T-helper 1 cell treated with Interleukin-12 subunit alpha and Interleukin-12 subunit beta and Interleukin-4 antibody, amounts not matched to agents 30 μg/mL and 1 μg/mL, for 36 hours (primary cell): ENCODE results near the gene RBFOX2.

Experiments used
- H3K27ac Mint-ChIP-seq: one replicate; pipeline ENCODE4 v1.8.0; 2021; ENCODE audit warnings: mild to moderate bottlenecking, mixed read lengths
- H3K27me3 Mint-ChIP-seq: one replicate; pipeline ENCODE4 v1.8.0; 2021; ENCODE audit warnings: low read depth, mixed read lengths
- H3K36me3 Mint-ChIP-seq: one replicate; pipeline ENCODE4 v1.8.0; 2021; ENCODE audit warnings: low read depth, mixed read lengths
- H3K4me1 Mint-ChIP-seq: one replicate; pipeline ENCODE4 v1.8.0; 2021; ENCODE audit warnings: low read depth, mixed read lengths
- H3K4me3 Mint-ChIP-seq: one replicate; pipeline ENCODE4 v1.8.0; 2021; ENCODE audit warnings: mild to moderate bottlenecking, moderate library complexity, mixed read lengths
- H3K9me3 Mint-ChIP-seq: one replicate; pipeline ENCODE4 v1.8.0; 2021; ENCODE audit warnings: mixed read lengths

Gene RBFOX2

GRCh38 chr22:35781898-35782297 is 246.7 kb downstream of the RBFOX2 start:
- H3K27me3 Mint-ChIP-seq, result peaks cover 4% of the 10 kb centered on the region
- H3K4me3 Mint-ChIP-seq, result no peak overlapping the region
- H3K27ac Mint-ChIP-seq, result no peak overlapping the region
- H3K9me3 Mint-ChIP-seq, result no peaks in the 10 kb centered on the region
- H3K36me3 Mint-ChIP-seq, result no peaks in the 10 kb centered on the region
- H3K4me1 Mint-ChIP-seq, result no peaks in the 10 kb centered on the region

- H3K4me1 Mint-ChIP-seq, result no peaks in the 10 kb centered on the region
- no peak overlapping the region for H3K27ac Mint-ChIP-seq
- no peaks in the 10 kb centered on the region for H3K9me3 Mint-ChIP-seq
- peaks cover 11% of the 10 kb centered on the region for H3K27me3 Mint-ChIP-seq
- H3K4me3 Mint-ChIP-seq, result no peak overlapping the region
- H3K36me3 Mint-ChIP-seq, result no peaks in the 10 kb centered on the region
Measured at GRCh38 chr22:35777335-35777975, 251.2 kb downstream of the RBFOX2 start.

DNA sequence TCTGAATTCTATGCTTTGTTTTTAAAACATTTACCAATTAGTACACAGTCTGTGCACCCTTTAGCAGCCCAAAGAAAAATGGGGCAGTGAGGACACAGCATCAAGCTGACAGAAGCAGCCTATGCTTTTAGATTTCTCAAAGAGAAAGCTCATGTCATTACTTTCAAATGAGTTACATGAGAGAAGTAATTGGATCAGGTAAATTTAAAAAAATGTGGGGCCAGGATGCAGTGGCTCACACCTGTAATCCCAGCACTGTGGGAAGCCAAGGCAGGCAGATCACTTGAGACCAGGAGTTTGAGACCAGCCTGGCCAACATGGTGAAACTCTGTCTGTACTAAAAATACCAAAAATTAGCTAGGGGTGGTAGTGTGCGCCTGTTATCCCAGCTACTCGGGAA is 253.3 kb downstream of the RBFOX2 start:
- Mint-ChIP-seq H3K27me3 (peaks cover 11% of the 10 kb centered on the region), H3K36me3 (no peaks in the 10 kb centered on the region), H3K4me1 (no peaks in the 10 kb centered on the region), H3K9me3 (no peaks in the 10 kb centered on the region), H3K27ac (no peak overlapping the region), H3K4me3 (no peak overlapping the region)

GRCh38 chr22:35769974-35770373 is 258.6 kb downstream of the RBFOX2 start:
- Mint-ChIP-seq H3K27me3 (peaks cover 23% of the 10 kb centered on the region), H3K4me1 (no peaks in the 10 kb centered on the region), H3K27ac (no peak overlapping the region), H3K4me3 (no peak overlapping the region), H3K36me3 (no peaks in the 10 kb centered on the region), H3K9me3 (no peaks in the 10 kb centered on the region)

DNA sequence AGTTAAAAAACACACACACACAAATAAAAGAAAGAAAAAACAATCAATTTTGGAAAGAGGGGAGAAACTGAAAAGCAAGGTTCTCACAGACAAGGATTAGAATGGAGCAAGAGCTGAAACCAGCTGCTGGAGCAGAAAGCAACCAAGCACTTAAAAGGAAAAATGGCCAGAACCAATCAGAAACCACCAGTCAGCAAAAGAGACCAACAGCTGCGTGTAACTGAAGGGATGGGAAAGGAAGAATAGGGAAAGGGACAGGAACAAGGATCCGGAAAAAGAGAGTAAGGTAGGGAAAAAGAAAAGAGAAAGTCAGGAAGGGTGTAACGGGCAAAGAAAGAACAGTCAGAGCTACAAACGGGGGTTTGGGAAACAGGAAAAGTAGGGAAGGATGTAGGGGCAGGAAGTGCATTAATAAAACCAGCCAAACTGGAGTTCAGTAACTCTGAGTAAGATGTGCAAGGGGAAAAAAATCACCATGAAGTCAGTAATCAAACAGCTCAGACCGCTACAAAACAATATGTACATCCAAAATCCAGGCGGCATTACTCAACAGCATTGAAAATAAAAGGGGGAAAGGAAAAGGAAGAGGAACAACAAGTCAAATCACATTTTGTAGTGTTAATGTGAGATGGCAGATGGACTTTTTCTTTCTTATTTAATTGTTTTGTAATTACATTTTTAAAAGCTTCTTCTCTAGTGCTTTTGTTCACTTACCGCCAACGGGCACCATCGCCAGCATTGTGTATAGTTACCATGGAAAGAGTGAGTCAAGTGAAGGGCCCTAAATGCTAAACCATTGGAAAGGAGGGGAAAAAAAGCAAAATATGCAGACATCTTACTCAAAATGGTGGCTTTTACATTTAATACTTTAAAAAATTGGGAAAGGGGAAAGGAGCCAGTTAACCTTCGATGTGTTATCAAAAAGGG is 261.7 kb downstream of the RBFOX2 start:
- H3K4me3 Mint-ChIP-seq, result no peak overlapping the region
- no peak overlapping the region for H3K27ac Mint-ChIP-seq
- no peaks in the 10 kb centered on the region for H3K4me1 Mint-ChIP-seq
- H3K36me3 Mint-ChIP-seq, result no peaks in the 10 kb centered on the region
- no peaks in the 10 kb centered on the region for H3K9me3 Mint-ChIP-seq
- peaks cover 33% of the 10 kb centered on the region for H3K27me3 Mint-ChIP-seq

DNA sequence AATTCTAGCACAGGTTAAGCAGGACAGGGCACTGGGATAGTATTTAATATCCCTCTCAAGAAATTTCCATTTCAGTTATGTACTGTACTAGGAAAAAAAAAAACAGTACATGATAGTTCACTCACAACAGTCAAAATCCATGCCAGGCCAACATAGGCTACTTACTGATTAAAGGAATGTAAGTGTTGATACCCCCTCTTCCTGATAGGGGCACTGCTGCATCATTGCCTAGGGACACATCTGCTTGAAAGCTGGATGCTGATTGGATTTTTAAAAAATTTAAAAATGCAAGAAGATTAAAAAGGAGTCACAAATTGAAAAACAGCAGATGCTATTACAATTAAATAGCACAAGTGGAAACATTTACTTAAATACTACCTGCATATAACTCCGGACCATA is 267.6 kb downstream of the RBFOX2 start:
- Mint-ChIP-seq H3K27me3 (peaks cover 17% of the 10 kb centered on the region), H3K36me3 (no peaks in the 10 kb centered on the region), H3K9me3 (no peaks in the 10 kb centered on the region), H3K4me3 (no peak overlapping the region), H3K27ac (no peak overlapping the region), H3K4me1 (no peaks in the 10 kb centered on the region)

DNA sequence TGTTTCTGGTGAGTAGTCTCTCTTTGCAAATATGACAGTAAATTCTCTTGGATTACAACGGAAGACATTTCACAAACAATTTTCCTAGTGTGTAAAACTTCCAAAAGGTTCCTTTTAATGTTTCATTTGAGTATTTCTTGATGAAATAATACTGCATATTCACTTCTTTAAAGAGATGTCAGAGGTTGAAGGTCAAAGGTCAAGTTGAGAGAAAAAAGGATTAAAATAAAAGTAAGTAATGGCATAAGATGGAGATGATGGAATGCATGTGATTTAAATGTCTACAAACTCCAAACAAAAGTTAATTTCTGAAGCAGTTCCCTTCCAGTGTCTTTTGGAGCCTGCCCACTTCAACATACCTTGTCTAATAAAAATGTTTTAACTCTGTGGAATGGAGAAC is 270.2 kb downstream of the RBFOX2 start:
- Mint-ChIP-seq H3K9me3 (no peaks in the 10 kb centered on the region), H3K36me3 (no peaks in the 10 kb centered on the region), H3K27me3 (peaks cover 3% of the 10 kb centered on the region), H3K4me3 (no peak overlapping the region), H3K27ac (no peak overlapping the region), H3K4me1 (no peaks in the 10 kb centered on the region)

GRCh38 chr22:35756722-35757121 is 271.9 kb downstream of the RBFOX2 start:
- H3K27ac Mint-ChIP-seq, result no peak overlapping the region
- peaks cover 3% of the 10 kb centered on the region for H3K27me3 Mint-ChIP-seq
- no peak overlapping the region for H3K4me3 Mint-ChIP-seq
- no peaks in the 10 kb centered on the region for H3K9me3 Mint-ChIP-seq
- no peaks in the 10 kb centered on the region for H3K36me3 Mint-ChIP-seq
- no peaks in the 10 kb centered on the region for H3K4me1 Mint-ChIP-seq

DNA sequence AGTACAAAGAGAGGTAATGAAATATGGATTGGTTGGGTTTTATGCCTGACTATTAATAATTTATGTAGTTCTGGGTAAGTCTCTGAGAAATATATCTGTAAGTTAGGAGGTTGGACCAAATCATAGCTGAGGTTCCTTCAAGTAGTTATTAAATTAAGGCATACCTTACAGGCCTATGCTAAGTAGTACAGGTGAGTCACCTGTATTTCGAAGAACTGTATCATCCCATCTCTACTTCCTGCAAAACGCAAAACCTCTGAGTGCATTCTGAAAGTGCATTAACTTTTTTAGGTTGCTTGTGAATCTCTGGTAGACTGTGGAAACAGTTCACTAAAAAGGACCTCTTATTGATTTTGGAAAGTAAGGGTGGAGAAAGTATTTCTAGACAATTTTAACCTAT is 273.9 kb downstream of the RBFOX2 start:
- Mint-ChIP-seq H3K4me1 (no peaks in the 10 kb centered on the region), H3K36me3 (no peaks in the 10 kb centered on the region), H3K27me3 (peaks cover 7% of the 10 kb centered on the region), H3K27ac (no peak overlapping the region), H3K9me3 (no peaks in the 10 kb centered on the region), H3K4me3 (no peak overlapping the region)

DNA sequence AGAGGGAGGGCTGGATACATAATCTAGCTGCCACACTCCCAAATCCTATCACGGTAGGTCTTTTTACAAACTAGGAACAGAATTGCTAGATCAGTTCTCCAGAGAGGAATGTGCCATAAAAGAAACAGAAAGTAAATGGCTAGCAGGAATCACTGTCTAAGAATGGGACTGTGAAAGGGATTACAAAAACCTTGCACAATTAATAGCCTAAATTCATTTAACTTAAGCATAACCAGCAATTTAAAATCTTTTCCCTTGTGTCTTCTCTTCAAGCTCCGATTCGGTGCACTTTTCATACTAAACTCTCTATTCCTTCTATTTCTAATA is 275.8 kb downstream of the RBFOX2 start:
- Mint-ChIP-seq H3K4me1 (no peaks in the 10 kb centered on the region), H3K9me3 (no peaks in the 10 kb centered on the region), H3K27ac (no peak overlapping the region), H3K27me3 (peaks cover 7% of the 10 kb centered on the region), H3K4me3 (no peak overlapping the region), H3K36me3 (no peaks in the 10 kb centered on the region)

DNA sequence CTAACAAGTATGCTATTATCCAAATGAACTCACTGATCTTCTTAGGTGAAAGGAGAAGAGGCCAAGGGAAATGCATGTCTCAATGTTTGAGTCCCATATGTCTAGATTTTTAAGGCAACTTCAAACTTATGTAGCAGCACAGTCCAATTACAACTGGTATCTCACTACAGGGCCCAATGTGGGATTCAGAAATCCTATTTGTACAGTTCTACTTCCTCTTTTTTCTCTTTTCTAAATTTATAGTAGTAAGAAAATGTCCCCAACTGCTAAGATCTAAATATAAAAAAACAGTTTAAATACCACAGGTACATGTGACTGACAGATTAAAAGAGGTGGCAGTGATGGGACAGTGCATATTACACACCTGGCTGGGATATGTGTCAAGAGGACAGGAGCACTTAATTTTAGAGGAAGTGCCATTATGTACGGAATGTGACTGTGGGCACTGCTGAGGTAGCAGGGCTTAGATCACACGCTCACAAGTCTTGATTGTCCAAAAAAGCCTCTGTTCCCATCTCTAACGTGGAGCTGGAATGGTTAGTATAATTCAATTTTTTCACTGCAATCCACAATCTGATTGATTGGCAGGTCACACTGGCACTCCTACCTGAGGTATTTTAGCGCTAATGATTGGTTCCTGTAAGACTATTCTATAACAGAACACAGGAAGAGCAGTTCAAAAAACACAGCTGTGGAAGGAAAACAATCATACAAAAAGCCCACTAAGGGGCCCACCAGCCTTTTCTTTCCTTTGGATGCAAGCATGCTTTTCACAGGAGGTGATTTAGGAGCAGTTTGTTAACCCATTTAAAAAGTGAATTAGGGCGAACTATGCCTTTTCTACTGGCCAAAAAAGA is 276.4 kb downstream of the RBFOX2 start:
- H3K4me3 Mint-ChIP-seq, result no peak overlapping the region
- peaks cover 7% of the 10 kb centered on the region for H3K27me3 Mint-ChIP-seq
- H3K27ac Mint-ChIP-seq, result no peak overlapping the region

DNA sequence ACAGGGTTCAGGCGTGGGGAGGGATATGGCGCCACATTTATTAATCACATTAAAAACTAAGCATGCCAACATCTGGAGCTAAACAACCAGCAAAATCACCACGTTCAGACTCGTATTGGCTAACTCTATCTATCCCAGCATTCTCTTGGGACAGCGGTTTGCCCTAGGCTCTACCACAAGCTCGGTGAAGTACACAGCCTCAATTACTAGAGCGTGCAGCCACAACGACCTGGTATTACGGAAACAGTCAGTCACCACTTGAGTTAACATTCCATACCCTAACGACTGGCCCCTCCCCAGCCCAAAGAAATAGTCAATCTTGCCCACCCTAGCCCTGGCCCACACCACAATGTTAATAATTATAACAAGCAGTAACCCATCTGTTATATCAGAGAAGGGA is 278.8 kb downstream of the RBFOX2 start:
- Mint-ChIP-seq H3K36me3 (no peaks in the 10 kb centered on the region), H3K9me3 (no peaks in the 10 kb centered on the region), H3K27ac (no peak overlapping the region), H3K4me1 (no peaks in the 10 kb centered on the region), H3K4me3 (no peak overlapping the region), H3K27me3 (peaks cover 4% of the 10 kb centered on the region)

More for the DNA sequence above, 276.4 kb downstream of the RBFOX2 start:
- no peaks in the 10 kb centered on the region for H3K4me1 Mint-ChIP-seq
- no peaks in the 10 kb centered on the region for H3K36me3 Mint-ChIP-seq
- H3K9me3 Mint-ChIP-seq, result no peaks in the 10 kb centered on the region

- Mint-ChIP-seq H3K9me3 (no peaks in the 10 kb centered on the region), H3K36me3 (no peaks in the 10 kb centered on the region), H3K4me1 (no peaks in the 10 kb centered on the region), H3K27me3 (peaks cover 7% of the 10 kb centered on the region), H3K27ac (no peak overlapping the region), H3K4me3 (no peak overlapping the region)
Measured at GRCh38 chr22:35746946-35747703, 281.5 kb downstream of the RBFOX2 start.

GRCh38 chr22:35746248-35746647 is 282.4 kb downstream of the RBFOX2 start:
- Mint-ChIP-seq H3K27me3 (peaks cover 7% of the 10 kb centered on the region), H3K4me1 (no peaks in the 10 kb centered on the region), H3K9me3 (no peaks in the 10 kb centered on the region), H3K36me3 (no peaks in the 10 kb centered on the region), H3K27ac (no peak overlapping the region), H3K4me3 (no peak overlapping the region)
